ENCODE data around the gene SCN11A. TPM values are rescaled to one million over a fixed set of nuclear protein-coding genes. Genes with fewer than 3 reads are reported as not detected.

The SCN11A gene
- total RNA-seq, 2 experiments from 2014 or later = not detected

GRCh38 chr3:39015418-39015817 is 36.3 kb downstream of the SCN11A start:
- Mint-ChIP-seq H3K27me3 (peaks cover 9% of the 10 kb centered on the region), H3K4me3 (no peak overlapping the region), H3K36me3 (ENCODE audit: low read depth) (no peaks in the 10 kb centered on the region), H3K4me1 (ENCODE audit: low read depth) (peaks cover 3% of the 10 kb centered on the region), H3K9me3 (no peaks in the 10 kb centered on the region), H3K27ac (no peak overlapping the region)
- ChIA-PET CTCF (interaction anchor here (2.7 kb wide), 1 partner anchor 16 kb away, joined by 10 read pairs; no protein-coding TSS in a partner anchor), POLR2A (no interaction called here)
- intact Hi-C loops (cut with micrococcal nuclease) = no loop called here
- ATAC-seq = no peak
- TF ChIP-seq CTCF (IDR thresholded peaks at IDR 0.05) = no peak
- DNase-seq = no peak

- Mint-ChIP-seq H3K27ac (no peak overlapping the region), H3K9me3 (no peaks in the 10 kb centered on the region), H3K4me1 (ENCODE audit: low read depth) (peaks cover 3% of the 10 kb centered on the region), H3K36me3 (ENCODE audit: low read depth) (no peaks in the 10 kb centered on the region), H3K4me3 (no peak overlapping the region), H3K27me3 (peaks cover 7% of the 10 kb centered on the region)
- intact Hi-C loops (cut with micrococcal nuclease) = no loop called here
- no peak for TF ChIP-seq CTCF (IDR thresholded peaks at IDR 0.05)
- DNase-seq (no peak), ATAC-seq (no peak)
- ChIA-PET POLR2A (interaction anchor here (0.6 to 0.7 kb wide), 2 partner anchors 27 to 150 kb away, joined by 3 read pairs; no protein-coding TSS in a partner anchor), CTCF (interaction anchor here (2.7 kb wide), 1 partner anchor 14 kb away, joined by 10 read pairs; no protein-coding TSS in a partner anchor)
Measured at GRCh38 chr3:39013921-39014509, 37.7 kb downstream of the SCN11A start.

- TF ChIP-seq CTCF (IDR thresholded peaks at IDR 0.05) = no peak
- Mint-ChIP-seq H3K4me1 (ENCODE audit: low read depth) (peaks cover 3% of the 10 kb centered on the region), H3K36me3 (ENCODE audit: low read depth) (no peaks in the 10 kb centered on the region), H3K9me3 (no peaks in the 10 kb centered on the region), H3K27me3 (peaks cover 7% of the 10 kb centered on the region), H3K4me3 (no peak overlapping the region), H3K27ac (no peak overlapping the region)
- intact Hi-C loops (cut with micrococcal nuclease) = no loop called here
- ATAC-seq (no peak), DNase-seq (no peak)
- CTCF ChIA-PET = no interaction called here
- POLR2A ChIA-PET = interaction anchor here (0.6 to 0.7 kb wide), 2 partner anchors 26 to 149 kb away, joined by 3 read pairs; no protein-coding TSS in a partner anchor
Measured at GRCh38 chr3:39013289-39013688, 38.5 kb downstream of the SCN11A start.

GRCh38 chr3:39011191-39011736 is 40.5 kb downstream of the SCN11A start:
- CTCF ChIA-PET = interaction anchor here (0.7 to 1.5 kb wide), 2 partner anchors 9 to 11 kb away, joined by 3 to 5 read pairs; no protein-coding TSS in a partner anchor
- no peaks in the 10 kb centered on the region for H3K36me3 Mint-ChIP-seq (ENCODE audit: low read depth)
- H3K4me3 Mint-ChIP-seq = no peak overlapping the region
- peaks cover 3% of the 10 kb centered on the region for H3K4me1 Mint-ChIP-seq (ENCODE audit: low read depth)
- DNase-seq (no peak), ATAC-seq (no peak)
- intact Hi-C loops (cut with micrococcal nuclease) = no loop called here
- no peaks in the 10 kb centered on the region for H3K9me3 Mint-ChIP-seq
- peaks cover 2% of the 10 kb centered on the region for H3K27me3 Mint-ChIP-seq
- no peak overlapping the region for H3K27ac Mint-ChIP-seq
- POLR2A ChIA-PET = no interaction called here
- no peak for TF ChIP-seq CTCF (IDR thresholded peaks at IDR 0.05)

- ChIA-PET POLR2A (interaction anchor here (0.6 kb wide), 1 partner anchor 306 kb away, joined by 3 read pairs; no protein-coding TSS in a partner anchor), CTCF (interaction anchor here (1.2 kb wide), 1 partner anchor 28 kb away, joined by 6 read pairs; no protein-coding TSS in a partner anchor)
- Mint-ChIP-seq H3K27ac (no peak overlapping the region), H3K4me1 (ENCODE audit: low read depth) (no peaks in the 10 kb centered on the region), H3K4me3 (no peak overlapping the region), H3K9me3 (no peaks in the 10 kb centered on the region), H3K27me3 (peaks cover 2% of the 10 kb centered on the region), H3K36me3 (ENCODE audit: low read depth) (no peaks in the 10 kb centered on the region)
- no peak for DNase-seq
- intact Hi-C loops (cut with micrococcal nuclease) = no loop called here
- no peak for ATAC-seq
- no peak for TF ChIP-seq CTCF (IDR thresholded peaks at IDR 0.05)
Measured at GRCh38 chr3:39005295-39005694, 46.4 kb downstream of the SCN11A start.

Data from activated CD8-positive, alpha-beta T cell treated with anti-CD3 and anti-CD28 coated beads for 36 hours (primary cell).